Ovary (tissue), 3 donors: Measurements from ENCODE around the gene SOX6.

Source experiments
- POLR2A ChIP-seq: fragments of 450-650 bp; IDR thresholded peaks from one replicate; pipeline ENCODE4 v1.6.1; 2017; ENCODE audit warnings: antibody characterized with exemption, mild to moderate bottlenecking, moderate library complexity
- TF ChIP-seq, protein P1 (sequence below), 3 donors: fragments of 450-650 bp in 2 of 3; fragments of 200-600 bp in 1 of 3; IDR thresholded peaks; one replicate each; pipeline versions ENCODE4 v1.5.1 to v1.8.0; 2016 to 2022; ENCODE audit warnings: antibody characterized with exemption in 3 of 3, mild to moderate bottlenecking in 1 of 3
- donor health status: DM: no; HTN: no; CAD: no.

DNA sequence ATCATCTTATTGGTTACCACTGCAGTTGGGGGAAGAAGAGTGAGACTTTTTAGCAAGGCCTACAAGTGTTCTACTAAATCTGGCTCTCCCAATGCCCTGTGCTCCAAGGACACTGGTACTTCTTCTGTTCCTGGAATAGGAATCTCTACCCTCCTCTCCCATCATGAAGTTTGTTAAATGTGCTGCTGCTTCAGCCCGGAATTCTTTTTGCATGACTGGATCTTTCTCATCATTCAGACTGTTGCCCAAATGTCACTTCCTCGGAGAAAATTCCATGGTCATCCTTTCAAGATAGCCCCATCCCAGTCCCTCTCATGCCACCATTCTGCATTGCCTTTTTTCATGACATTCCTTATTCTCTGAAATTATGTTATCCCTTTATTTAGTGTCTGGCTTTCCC is 400.8 kb downstream of the SOX6 start:
- TF ChIP-seq, protein P1, sequence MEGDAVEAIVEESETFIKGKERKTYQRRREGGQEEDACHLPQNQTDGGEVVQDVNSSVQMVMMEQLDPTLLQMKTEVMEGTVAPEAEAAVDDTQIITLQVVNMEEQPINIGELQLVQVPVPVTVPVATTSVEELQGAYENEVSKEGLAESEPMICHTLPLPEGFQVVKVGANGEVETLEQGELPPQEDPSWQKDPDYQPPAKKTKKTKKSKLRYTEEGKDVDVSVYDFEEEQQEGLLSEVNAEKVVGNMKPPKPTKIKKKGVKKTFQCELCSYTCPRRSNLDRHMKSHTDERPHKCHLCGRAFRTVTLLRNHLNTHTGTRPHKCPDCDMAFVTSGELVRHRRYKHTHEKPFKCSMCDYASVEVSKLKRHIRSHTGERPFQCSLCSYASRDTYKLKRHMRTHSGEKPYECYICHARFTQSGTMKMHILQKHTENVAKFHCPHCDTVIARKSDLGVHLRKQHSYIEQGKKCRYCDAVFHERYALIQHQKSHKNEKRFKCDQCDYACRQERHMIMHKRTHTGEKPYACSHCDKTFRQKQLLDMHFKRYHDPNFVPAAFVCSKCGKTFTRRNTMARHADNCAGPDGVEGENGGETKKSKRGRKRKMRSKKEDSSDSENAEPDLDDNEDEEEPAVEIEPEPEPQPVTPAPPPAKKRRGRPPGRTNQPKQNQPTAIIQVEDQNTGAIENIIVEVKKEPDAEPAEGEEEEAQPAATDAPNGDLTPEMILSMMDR (IDR thresholded peaks at IDR 0.05) = no peak
- no peak for TF ChIP-seq POLR2A
